ENCODE results near the gene SIRT7. TPM values are rescaled to one million over a fixed set of nuclear protein-coding genes. Genes with fewer than 3 reads are reported as not detected.

The SIRT7 gene
- total RNA-seq, 2 experiments from 2014 or later = 56.7 to 57.5 TPM

DNA sequence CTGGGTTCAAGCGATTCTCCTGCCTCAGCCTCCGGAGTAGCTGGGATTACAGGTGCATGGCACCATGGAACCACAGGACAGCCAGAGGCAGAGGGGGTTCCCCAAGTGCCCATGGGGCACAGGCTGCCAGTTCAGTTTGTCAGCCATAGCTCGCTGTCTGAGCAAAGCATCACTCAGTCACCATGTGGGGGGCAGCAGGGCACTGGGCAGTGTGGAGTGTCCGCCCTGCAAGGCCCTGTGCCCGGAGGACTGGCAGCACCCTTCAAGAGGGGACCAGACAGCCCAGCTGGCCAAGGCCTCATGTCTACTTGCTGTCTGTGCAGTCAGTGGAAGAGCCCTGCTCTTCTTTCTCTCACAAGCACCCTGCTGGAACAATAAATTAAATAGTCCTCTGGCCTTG lies 33.0 kb downstream of the SIRT7 start:
- CTCF ChIA-PET = no interaction called here
- ATAC-seq (ENCODE audit: poor library complexity) = no peak

DNA sequence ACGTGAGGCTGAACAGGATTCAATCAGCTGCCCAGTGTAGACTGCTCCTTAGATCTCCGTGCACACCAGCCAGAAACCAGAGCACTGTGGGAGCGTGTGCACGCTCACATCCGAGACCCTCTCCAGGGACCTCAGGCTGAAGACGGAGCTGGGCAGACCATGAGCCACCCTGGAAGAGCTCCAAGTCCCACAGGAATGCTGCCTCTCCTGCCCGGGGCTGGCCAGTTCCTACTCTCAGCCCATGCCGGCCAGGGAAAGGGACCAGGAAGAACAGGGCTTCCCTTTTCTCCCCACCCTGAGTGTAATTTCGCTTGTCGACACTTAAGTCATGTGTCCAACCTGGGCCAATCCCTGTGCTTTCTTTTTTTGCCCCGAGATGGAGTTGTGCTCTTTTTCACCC lies 33.5 kb downstream of the SIRT7 start:
- DNase-seq = no peak
- Histone ChIP-seq H3K4me3 (ENCODE audit: low read length) (no peak overlapping the region), H3K4me1 (ENCODE audit: insufficient read depth, low read length) (peaks cover 4% of the 10 kb centered on the region), H3K9me3 (ENCODE audit: control insufficient read depth in 1 of 2, insufficient read depth in 1 of 2, low read length in 2 of 2) (no peaks in the 10 kb centered on the region), H3K36me3 (ENCODE audit: insufficient read depth, low read length) (peaks cover 56% of the 10 kb centered on the region), H3K27ac (ENCODE audit: low read depth in 1 of 2, low read length in 2 of 2) (no peak overlapping the region), H3K27me3 (ENCODE audit: control insufficient read depth in 1 of 2, insufficient read depth in 2 of 2, low read length in 2 of 2) (no peaks in the 10 kb centered on the region)
- ChIA-PET POLR2A (no interaction called here), CTCF (no interaction called here)
- peaks cover 5% of the 10 kb centered on the region for H3K4me1 Mint-ChIP-seq (ENCODE audit: low read depth)
- peaks cover 77% of the 10 kb centered on the region for H3K36me3 Mint-ChIP-seq (ENCODE audit: low read depth)
- H3K27ac Mint-ChIP-seq = peak overlapping the region; percentile 39
- no peaks in the 10 kb centered on the region for H3K9me3 Mint-ChIP-seq
- H3K4me3 Mint-ChIP-seq = no peak overlapping the region
- no peak for TF ChIP-seq CTCF (IDR thresholded peaks at IDR 0.05)
- H3K27me3 Mint-ChIP-seq = no peaks in the 10 kb centered on the region
- no peak for ATAC-seq (ENCODE audit: poor library complexity)
- intact Hi-C loops (cut with DNase I, micrococcal nuclease) = no loop called here

More for the DNA sequence above, 33.0 kb downstream of the SIRT7 start:
- POLR2A ChIA-PET = interaction anchor here (1.5 kb wide), 1 partner anchor 18 kb away, joined by 5 read pairs; no protein-coding TSS in a partner anchor
- no peak for TF ChIP-seq CTCF (IDR thresholded peaks at IDR 0.05)
- Histone ChIP-seq H3K4me3 (ENCODE audit: low read length) (no peak overlapping the region), H3K4me1 (ENCODE audit: insufficient read depth, low read length) (peaks cover 8% of the 10 kb centered on the region), H3K27ac (ENCODE audit: low read depth in 1 of 2, low read length in 2 of 2) (no peak overlapping the region), H3K9me3 (ENCODE audit: control insufficient read depth in 1 of 2, insufficient read depth in 1 of 2, low read length in 2 of 2) (no peaks in the 10 kb centered on the region), H3K27me3 (ENCODE audit: control insufficient read depth in 1 of 2, insufficient read depth in 2 of 2, low read length in 2 of 2) (no peaks in the 10 kb centered on the region), H3K36me3 (ENCODE audit: insufficient read depth, low read length) (peaks cover 59% of the 10 kb centered on the region)
- DNase-seq = peak in 1 of 14 experiments; percentile 5
- H3K4me1 Mint-ChIP-seq (ENCODE audit: low read depth) = peaks cover 5% of the 10 kb centered on the region
- peaks cover 75% of the 10 kb centered on the region for H3K36me3 Mint-ChIP-seq (ENCODE audit: low read depth)
- no peak overlapping the region for H3K4me3 Mint-ChIP-seq
- H3K27ac Mint-ChIP-seq = no peak overlapping the region
- intact Hi-C loops (cut with DNase I, micrococcal nuclease) = no loop called here
- no peaks in the 10 kb centered on the region for H3K27me3 Mint-ChIP-seq
- no peaks in the 10 kb centered on the region for H3K9me3 Mint-ChIP-seq

- H3K36me3 Mint-ChIP-seq (ENCODE audit: low read depth) = peaks cover 39% of the 10 kb centered on the region
- intact Hi-C loops (cut with DNase I, micrococcal nuclease) = no loop called here
- H3K27ac ChIP-seq (ENCODE audit: low read depth in 1 of 2, low read length in 2 of 2) = no peak overlapping the region
- no peaks in the 10 kb centered on the region for H3K9me3 Mint-ChIP-seq
- no peak overlapping the region for H3K27ac Mint-ChIP-seq
- H3K4me3 Mint-ChIP-seq = no peak overlapping the region
- CTCF ChIA-PET = no interaction called here
- H3K4me1 Mint-ChIP-seq (ENCODE audit: low read depth) = peaks cover 6% of the 10 kb centered on the region
- no peak overlapping the region for H3K4me3 ChIP-seq (ENCODE audit: low read length)
- no peaks in the 10 kb centered on the region for H3K27me3 Mint-ChIP-seq
- POLR2A ChIA-PET = no interaction called here
- no peaks in the 10 kb centered on the region for H3K27me3 ChIP-seq (ENCODE audit: control insufficient read depth in 1 of 2, insufficient read depth in 2 of 2, low read length in 2 of 2)
- H3K4me1 ChIP-seq (ENCODE audit: insufficient read depth, low read length) = no peaks in the 10 kb centered on the region
- DNase-seq (no peak), ATAC-seq (ENCODE audit: poor library complexity) (no peak)
- H3K36me3 ChIP-seq (ENCODE audit: insufficient read depth, low read length) = peaks cover 15% of the 10 kb centered on the region
- no peaks in the 10 kb centered on the region for H3K9me3 ChIP-seq (ENCODE audit: control insufficient read depth in 1 of 2, insufficient read depth in 1 of 2, low read length in 2 of 2)
- TF ChIP-seq CTCF (IDR thresholded peaks at IDR 0.05) = no peak
Observed at GRCh38 chr17:81879121-81879520, 38.9 kb downstream of the SIRT7 start.

All from CD4-positive, alpha-beta T cell (primary cell).